HCT116 (cell line): Measurements from ENCODE around the gene PAK6. TPM values are rescaled to one million over a fixed set of nuclear protein-coding genes. Genes with fewer than 3 reads are reported as not detected.

Experiments
- ATAC-seq: fragments of 200-7000 bp; cut with Tn5 transposase; 2 replicates; pipeline ENCODE4 v1.9.1; 2020; ENCODE audit warnings: mild to moderate bottlenecking, moderate library complexity
- BruUV-seq: library from RNA; stranded (reverse); fragments of 400-500 nt; replicated peaks from 2 replicates; lab custom pipeline; 2021; lab: Mats Ljungman, UMichigan
- CTCF ChIA-PET: fragments of 300-600 bp; sonication (Branson Sonifier 250); formaldehyde crosslinking; loops from one replicate; lab custom pipeline; 2021; ENCODE audit warnings: antibody characterized with exemption; lab: Charles Lee
- POLR2A ChIA-PET: fragments of 300-600, 350-600 bp; sonication (Branson Sonifier 250); formaldehyde crosslinking; loops from one replicate; lab custom pipeline; 2021; ENCODE audit warnings: antibody characterized with exemption; lab: Charles Lee
- RAD21 ChIA-PET, 2 experiments: fragments of 300-600 bp; sonication (Branson Sonifier 250); formaldehyde crosslinking; loops; one replicate each; lab custom pipeline; 2023; ENCODE audit warnings: low total read pairs in 2 of 2; ENCODE audit not compliant: uncharacterized antibody in 2 of 2, unreplicated experiment in 2 of 2, low non-redundant PET in 1 of 2; lab: Charles Lee
- DNase-seq: peaks from one replicate; pipeline ENCODE4 v3.0.0-alpha.2; 2010; ENCODE audit warnings: low read depth, low spot score
- H2AFZ ChIP-seq: fragments of 200-600 bp; shearing (Covaris generic), sonication (generic); 2 replicates; pipeline ENCODE4 v1.6.1; 2017; ENCODE audit warnings: low read depth, mixed run types, mixed read lengths, antibody characterized with exemption, low read length; ENCODE audit not compliant: poor library complexity, severe bottlenecking
- H3K27ac ChIP-seq: 2 replicates; pipeline ENCODE4 v1.5.1; 2012; ENCODE audit warnings: low read depth, low read length
- H3K27me3 ChIP-seq: fragments of 200-600 bp; sonication (generic); 2 replicates; pipeline ENCODE4 v1.6.1; 2016; ENCODE audit warnings: mixed run types, low read length, mixed read lengths; ENCODE audit not compliant: insufficient read depth
- H3K36me3 ChIP-seq, 2 experiments: fragments of 200-500 bp in 1 of 2; fragments of 200-600 bp in 1 of 2; sonication (Bioruptor generic) in 1 of 2; sonication (generic) in 1 of 2; 2 replicates each; pipeline versions ENCODE4 v1.5.1 to v1.6.1; 2014 to 2016; ENCODE audit warnings: low read length in 2 of 2, inconsistent platforms in 1 of 2, mixed read lengths in 1 of 2, mixed run types in 1 of 2; ENCODE audit not compliant: insufficient read depth in 2 of 2, control insufficient read depth in 1 of 2
- H3K4me1 ChIP-seq, 2 experiments: fragments of 200-600 bp in 1 of 2; sonication (generic) in 1 of 2; 2 replicates each; pipeline versions ENCODE4 v1.5.1 to v1.6.1; 2012 to 2017; ENCODE audit warnings: low read length in 2 of 2, inconsistent platforms in 1 of 2, mild to moderate bottlenecking in 1 of 2, mixed read lengths in 1 of 2, mixed run types in 1 of 2, moderate library complexity in 1 of 2; ENCODE audit not compliant: insufficient read depth in 2 of 2, control insufficient read depth in 1 of 2
- H3K4me2 ChIP-seq: fragments of 200-600 bp; sonication (generic); 2 replicates; pipeline ENCODE4 v1.6.1; 2017; ENCODE audit warnings: mixed run types, low read length, mixed read lengths
- H3K4me3 ChIP-seq, 2 experiments: fragments of 200-600 bp in 1 of 2; sonication (generic) in 1 of 2; replicated peaks in 1 of 2; 2 replicates each; pipeline ENCODE4 v1.5.1; 2011 to 2016; ENCODE audit warnings: low read length in 2 of 2, control low read depth in 1 of 2, low read depth in 1 of 2, mild to moderate bottlenecking in 1 of 2, mixed read lengths in 1 of 2, mixed run types in 1 of 2
- H3K79me2 ChIP-seq: fragments of 200-600 bp; sonication (generic); 2 replicates; pipeline ENCODE4 v1.6.1; 2017; ENCODE audit warnings: mild to moderate bottlenecking, mixed run types, low read length, moderate library complexity, mixed read lengths; ENCODE audit not compliant: insufficient read depth
- H3K9ac ChIP-seq: fragments of 200-600 bp; sonication (generic); 2 replicates; pipeline ENCODE4 v1.6.1; 2016; ENCODE audit warnings: low read length, mixed read lengths
- H3K9me2 ChIP-seq: fragments of 200-600 bp; sonication (generic), shearing (Covaris generic); 2 replicates; pipeline ENCODE4 v1.6.1; 2017; ENCODE audit warnings: mixed run types, mild to moderate bottlenecking, moderate library complexity; ENCODE audit not compliant: insufficient read depth
- H3K9me3 ChIP-seq, 2 experiments: fragments of 200-500 bp in 1 of 2; fragments of 200-600 bp in 1 of 2; sonication (Bioruptor generic) in 1 of 2; sonication (generic) in 1 of 2; 2 replicates each; pipeline ENCODE4 v1.6.1; 2014 to 2017; ENCODE audit warnings: low read length in 2 of 2, mixed read lengths in 2 of 2, inconsistent platforms in 1 of 2, low read depth in 1 of 2, mild to moderate bottlenecking in 1 of 2, mixed run types in 1 of 2, moderate library complexity in 1 of 2; ENCODE audit not compliant: control insufficient read depth in 1 of 2, insufficient read depth in 1 of 2
- H4K20me1 ChIP-seq: fragments of 200-600 bp; sonication (generic), shearing (Covaris generic); 2 replicates; pipeline ENCODE4 v1.6.1; 2017; ENCODE audit warnings: mixed run types, mild to moderate bottlenecking, moderate library complexity; ENCODE audit not compliant: insufficient read depth
- ATF3 ChIP-seq: IDR thresholded peaks from 2 replicates; pipeline ENCODE4 v1.6.1; 2012
- CEBPB ChIP-seq: IDR thresholded peaks from 2 replicates; pipeline ENCODE4 v1.6.1; 2012; ENCODE audit warnings: low read depth
- CTCF ChIP-seq, 3 experiments: fragments of 200-600 bp in 1 of 3; sonication (generic) in 1 of 3; IDR thresholded peaks in 2 of 3; conservative IDR thresholded peaks in 1 of 3; 2 replicates each; pipeline ENCODE4 v1.5.1; 2012 to 2017; ENCODE audit warnings: low read depth in 2 of 3, low read length in 2 of 3, antibody characterized with exemption in 1 of 3, borderline replicate concordance in 1 of 3, control low read depth in 1 of 3, mild to moderate bottlenecking in 1 of 3, mixed read lengths in 1 of 3, mixed run types in 1 of 3, moderate library complexity in 1 of 3; ENCODE audit not compliant: insufficient read depth in 1 of 3
- EGR1 ChIP-seq: IDR thresholded peaks from 2 replicates; pipeline ENCODE4 v1.6.1; 2012; ENCODE audit warnings: low read depth
- EZH2 ChIP-seq: fragments of 200-600 bp; sonication (generic); IDR thresholded peaks from 2 replicates; pipeline ENCODE4 v1.6.1; 2017; ENCODE audit warnings: antibody characterized with exemption, mixed run types
- EZH2phosphoT487 ChIP-seq: fragments of 200-600 bp; IDR thresholded peaks from 2 replicates; pipeline ENCODE4 v1.6.1; 2018; ENCODE audit warnings: antibody characterized with exemption, borderline replicate concordance
- FOSL1 ChIP-seq: IDR thresholded peaks from 2 replicates; pipeline ENCODE4 v1.6.1; 2012; ENCODE audit warnings: low read depth
- JUND ChIP-seq: IDR thresholded peaks from 2 replicates; pipeline ENCODE4 v1.6.1; 2012
- MAX ChIP-seq: IDR thresholded peaks from 2 replicates; pipeline ENCODE4 v1.6.1; 2012
- POLR2A ChIP-seq: IDR thresholded peaks from 2 replicates; pipeline ENCODE4 v1.7.0; 2011; ENCODE audit warnings: borderline replicate concordance; ENCODE audit not compliant: insufficient read depth, insufficient read length; ENCODE audit errors: extremely low read depth
- POLR2AphosphoS5 ChIP-seq: IDR thresholded peaks from 2 replicates; pipeline ENCODE4 v1.6.1; 2011; ENCODE audit warnings: mild to moderate bottlenecking, low read depth, low read length, moderate library complexity
- RAD21 ChIP-seq: IDR thresholded peaks from 2 replicates; pipeline ENCODE4 v1.6.1; 2012; ENCODE audit warnings: low read depth, mild to moderate bottlenecking
- REST ChIP-seq: IDR thresholded peaks from 2 replicates; pipeline ENCODE4 v1.6.1; 2012; ENCODE audit warnings: low read depth
- SIN3A ChIP-seq: IDR thresholded peaks from 2 replicates; pipeline ENCODE4 v1.6.1; 2012; ENCODE audit warnings: low read depth
- SP1 ChIP-seq: IDR thresholded peaks from 2 replicates; pipeline ENCODE4 v1.6.1; 2012; ENCODE audit warnings: low read depth
- SRF ChIP-seq: IDR thresholded peaks from 2 replicates; pipeline ENCODE4 v1.6.1; 2012; ENCODE audit warnings: low read depth
- TCF7L2 ChIP-seq: IDR thresholded peaks from 2 replicates; pipeline ENCODE4 v1.7.0; 2011; ENCODE audit warnings: borderline replicate concordance, inconsistent platforms; ENCODE audit not compliant: insufficient read depth, insufficient read length; ENCODE audit errors: extremely low read depth
- ZBTB33 ChIP-seq: IDR thresholded peaks from 2 replicates; pipeline ENCODE4 v1.6.1; 2011; ENCODE audit warnings: mild to moderate bottlenecking, low read length, moderate library complexity; ENCODE audit not compliant: insufficient replicate concordance; ENCODE audit errors: extremely low read depth
- ZFX ChIP-seq: fragments of 450-650 bp; IDR thresholded peaks from 2 replicates; pipeline ENCODE4 v1.6.1; 2017
- ZNF274 ChIP-seq: fragments of 200-500 bp; sonication (Bioruptor generic); IDR thresholded peaks from 2 replicates; pipeline ENCODE4 v1.6.1; 2014; ENCODE audit warnings: mild to moderate bottlenecking, low read depth, low read length, inconsistent platforms
- intact Hi-C: fragments of 100-400 bp; cut with micrococcal nuclease; formaldehyde crosslinking; loops from 2 replicates; pipeline ENCODE4 v1.10.0; 2022
- total RNA-seq: library from RNA; stranded (reverse); gene quantifications from one replicate; pipeline ENCODE4 v1.2.1, GENCODE V29; 2021; ENCODE audit not compliant: unreplicated experiment

Gene PAK6
- total RNA-seq, 1 experiment from 2014 or later = 19.9 TPM

GRCh38 chr15:40252438-40253166 lies 13.7 kb downstream of the PAK6 start:
- peak; percentile 42 for DNase-seq
- H2AFZ ChIP-seq = peak overlapping the region; percentile 51
- CTCF ChIA-PET = interaction anchor here (0.6 to 1.2 kb wide), 2 partner anchors 22 to 35 kb away, joined by 3 to 5 read pairs; no protein-coding TSS in a partner anchor
- no peak for TF ChIP-seq TCF7L2
- no peak for TF ChIP-seq ZBTB33
- TF ChIP-seq REST = no peak
- TF ChIP-seq EGR1 = no peak
- TF ChIP-seq CTCF (IDR thresholded peaks at IDR 0.05 in 2 of 3, conservative IDR thresholded peaks at IDR 0.05 in 1 of 3; ENCODE audit: borderline replicate concordance in 1 of 3, insufficient read depth in 1 of 3, low read depth in 2 of 3, low read length in 2 of 3) = no peak
- peak; percentile 62; the same call in 1 of the 2 replicates for TF ChIP-seq MAX
- no peak for TF ChIP-seq CEBPB
- no peak for TF ChIP-seq RAD21
- no peak for TF ChIP-seq EZH2phosphoT487
- TF ChIP-seq SP1 = no peak
- TF ChIP-seq SRF = no peak
- TF ChIP-seq JUND = no peak
- TF ChIP-seq ZNF274 = no peak
- TF ChIP-seq ZFX = peak; percentile 91
- no peak for TF ChIP-seq ATF3
- TF ChIP-seq EZH2 = no peak
- TF ChIP-seq POLR2A = peak; percentile 41
- peak; percentile 68 for TF ChIP-seq POLR2AphosphoS5
- no peak for TF ChIP-seq SIN3A
- TF ChIP-seq FOSL1 = no peak

More at GRCh38 chr15:40252438-40253166, 13.7 kb downstream of the PAK6 start:
- H3K9me3 ChIP-seq = no peaks in the 10 kb centered on the region
- peaks cover 18% of the 10 kb centered on the region; the same call in 1 of the 2 replicates for H3K79me2 ChIP-seq
- H3K27me3 ChIP-seq = no peaks in the 10 kb centered on the region
- peak overlapping the region; percentile 79 for H3K27ac ChIP-seq
- H3K4me3 ChIP-seq = peak overlapping the region; percentile 65 to 97
- H3K9me2 ChIP-seq = no peaks in the 10 kb centered on the region
- peaks cover 3 to 4% of the 10 kb centered on the region in 2 experiments; a peak in 3 of 4 replicates for H3K36me3 ChIP-seq
- H3K9ac ChIP-seq = peak overlapping the region; percentile 90
- H3K4me1 ChIP-seq = peaks cover 14 to 37% of the 10 kb centered on the region in 2 experiments
- H4K20me1 ChIP-seq = no peaks in the 10 kb centered on the region
- peak overlapping the region; percentile 99 for H3K4me2 ChIP-seq
- ChIA-PET RAD21 (no interaction called here), POLR2A (no interaction called here)
- peak; percentile 87 for ATAC-seq
- intact Hi-C loops = no loop called here
- no TSS peak for BruUV-seq
